T-helper 1 cell treated with Interleukin-12 subunit alpha and Interleukin-12 subunit beta and Interleukin-4 antibody, amounts not matched to agents 30 μg/mL and 1 μg/mL, for 36 hours (primary cell): ENCODE data around the gene RNF181.
"Not testable (repeated sequence)": the region's sequence is repeated elsewhere in the genome, so short reads cannot be mapped to it uniquely, and the experiment has no call there.

Experiments used
- H3K27ac Mint-ChIP-seq: one replicate; pipeline ENCODE4 v1.8.0; 2021; ENCODE audit warnings: mild to moderate bottlenecking, mixed read lengths
- H3K27me3 Mint-ChIP-seq: one replicate; pipeline ENCODE4 v1.8.0; 2021; ENCODE audit warnings: low read depth, mixed read lengths
- H3K36me3 Mint-ChIP-seq: one replicate; pipeline ENCODE4 v1.8.0; 2021; ENCODE audit warnings: low read depth, mixed read lengths
- H3K4me1 Mint-ChIP-seq: one replicate; pipeline ENCODE4 v1.8.0; 2021; ENCODE audit warnings: low read depth, mixed read lengths
- H3K4me3 Mint-ChIP-seq: one replicate; pipeline ENCODE4 v1.8.0; 2021; ENCODE audit warnings: mild to moderate bottlenecking, moderate library complexity, mixed read lengths
- H3K9me3 Mint-ChIP-seq: one replicate; pipeline ENCODE4 v1.8.0; 2021; ENCODE audit warnings: mixed read lengths

Gene RNF181

GRCh38 chr2:85596486-85597143 lies 1.1 kb downstream of the RNF181 start:
- Mint-ChIP-seq H3K27me3 (no peaks in the 10 kb centered on the region), H3K9me3 (no peaks in the 10 kb centered on the region), H3K4me3 (peak overlapping the region; percentile 100), H3K36me3 (peaks cover 15% of the 10 kb centered on the region), H3K27ac (peak overlapping the region; percentile 31), H3K4me1 (peaks cover 27% of the 10 kb centered on the region)

GRCh38 chr2:85597241-85597640 lies 1.7 kb downstream of the RNF181 start:
- peaks cover 15% of the 10 kb centered on the region for H3K36me3 Mint-ChIP-seq
- peak overlapping the region; percentile 100 for H3K4me3 Mint-ChIP-seq
- no peaks in the 10 kb centered on the region for H3K27me3 Mint-ChIP-seq
- peaks cover 29% of the 10 kb centered on the region for H3K4me1 Mint-ChIP-seq
- H3K27ac Mint-ChIP-seq, result peak overlapping the region; percentile 31
- H3K9me3 Mint-ChIP-seq, result no peaks in the 10 kb centered on the region

- H3K36me3 Mint-ChIP-seq, result peaks cover 17% of the 10 kb centered on the region
- H3K4me1 Mint-ChIP-seq, result peaks cover 33% of the 10 kb centered on the region
- H3K4me3 Mint-ChIP-seq, result no peak overlapping the region
- H3K9me3 Mint-ChIP-seq, result no peaks in the 10 kb centered on the region
- H3K27me3 Mint-ChIP-seq, result peaks cover 3% of the 10 kb centered on the region
- no peak overlapping the region for H3K27ac Mint-ChIP-seq
Observed at GRCh38 chr2:85598594-85599340, 3.2 kb downstream of the RNF181 start.

GRCh38 chr2:85599468-85600234 lies 4.1 kb downstream of the RNF181 start:
- Mint-ChIP-seq H3K36me3 (peaks cover 15% of the 10 kb centered on the region), H3K27ac (no peak overlapping the region), H3K9me3 (no peaks in the 10 kb centered on the region), H3K4me3 (no peak overlapping the region), H3K4me1 (peaks cover 28% of the 10 kb centered on the region), H3K27me3 (peaks cover 3% of the 10 kb centered on the region)

GRCh38 chr2:85600235-85600575 lies 4.7 kb downstream of the RNF181 start:
- peaks cover 26% of the 10 kb centered on the region for H3K4me1 Mint-ChIP-seq
- H3K27ac Mint-ChIP-seq, result no peak overlapping the region
- H3K36me3 Mint-ChIP-seq, result peaks cover 15% of the 10 kb centered on the region
- no peak overlapping the region for H3K4me3 Mint-ChIP-seq
- peaks cover 3% of the 10 kb centered on the region for H3K27me3 Mint-ChIP-seq
- no peaks in the 10 kb centered on the region for H3K9me3 Mint-ChIP-seq

GRCh38 chr2:85600951-85601770 lies 5.6 kb downstream of the RNF181 start:
- Mint-ChIP-seq H3K4me1 (peaks cover 20% of the 10 kb centered on the region), H3K27me3 (peaks cover 3% of the 10 kb centered on the region), H3K27ac (no peak overlapping the region), H3K36me3 (peaks cover 12% of the 10 kb centered on the region), H3K4me3 (peak overlapping the region; percentile 78), H3K9me3 (no peaks in the 10 kb centered on the region)

- H3K9me3 Mint-ChIP-seq, result no peaks in the 10 kb centered on the region
- peaks cover 10% of the 10 kb centered on the region for H3K36me3 Mint-ChIP-seq
- peaks cover 15% of the 10 kb centered on the region for H3K4me1 Mint-ChIP-seq
- H3K4me3 Mint-ChIP-seq, result peak overlapping the region; percentile 78
- peaks cover 3% of the 10 kb centered on the region for H3K27me3 Mint-ChIP-seq
- H3K27ac Mint-ChIP-seq, result no peak overlapping the region
Observed at GRCh38 chr2:85601771-85602475, 6.4 kb downstream of the RNF181 start.

- Mint-ChIP-seq H3K9me3 (no peaks in the 10 kb centered on the region), H3K4me1 (peaks cover 11% of the 10 kb centered on the region), H3K27ac (no peak within 1 kb of the TSS), H3K4me3 (peak within 1 kb of the TSS; percentile 90), H3K36me3 (peaks cover 7% of the 10 kb centered on the region), H3K27me3 (peaks cover 3% of the 10 kb centered on the region)
Observed at GRCh38 chr2:85602476-85603234, 7.1 kb downstream of the RNF181 start, which contains the start of gene TMEM150A. TMEM150A (minus strand) TSS chr2:85602698; CDS start chr2:85601948, 750 bp downstream.

GRCh38 chr2:85604133-85604444 lies 8.5 kb downstream of the RNF181 start:
- Mint-ChIP-seq H3K36me3 (peaks cover 12% of the 10 kb centered on the region), H3K4me1 (peaks cover 17% of the 10 kb centered on the region)
- H3K27ac Mint-ChIP-seq, H3K9me3 Mint-ChIP-seq, H3K27me3 Mint-ChIP-seq, H3K4me3 Mint-ChIP-seq: not testable (repeated sequence)

GRCh38 chr2:85604568-85605339 lies 9.2 kb downstream of the RNF181 start:
- no peaks in the 10 kb centered on the region for H3K9me3 Mint-ChIP-seq
- peaks cover 21% of the 10 kb centered on the region for H3K4me1 Mint-ChIP-seq
- H3K36me3 Mint-ChIP-seq, result peaks cover 15% of the 10 kb centered on the region
- H3K27me3 Mint-ChIP-seq, result peaks cover 3% of the 10 kb centered on the region
- H3K4me3 Mint-ChIP-seq, result no peak overlapping the region
- H3K27ac Mint-ChIP-seq, result no peak overlapping the region

GRCh38 chr2:85605406-85606115 lies 10.0 kb downstream of the RNF181 start:
- H3K27me3 Mint-ChIP-seq, result peaks cover 3% of the 10 kb centered on the region
- H3K27ac Mint-ChIP-seq, result no peak overlapping the region
- H3K4me3 Mint-ChIP-seq, result no peak overlapping the region
- peaks cover 25% of the 10 kb centered on the region for H3K4me1 Mint-ChIP-seq
- H3K9me3 Mint-ChIP-seq, result no peaks in the 10 kb centered on the region
- H3K36me3 Mint-ChIP-seq, result peaks cover 20% of the 10 kb centered on the region

GRCh38 chr2:85606116-85606455 lies 10.5 kb downstream of the RNF181 start:
- peaks cover 3% of the 10 kb centered on the region for H3K27me3 Mint-ChIP-seq
- H3K27ac Mint-ChIP-seq, result no peak overlapping the region
- peaks cover 26% of the 10 kb centered on the region for H3K4me1 Mint-ChIP-seq

More at GRCh38 chr2:85606116-85606455, 10.5 kb downstream of the RNF181 start:
- H3K36me3 Mint-ChIP-seq, result peaks cover 20% of the 10 kb centered on the region
- no peaks in the 10 kb centered on the region for H3K9me3 Mint-ChIP-seq
- H3K4me3 Mint-ChIP-seq, result no peak overlapping the region
